CD4-positive, alpha-beta T cell treated with Interleukin-21 for 1 hour (primary cell): Measurements from ENCODE around the gene ASTN1.

Experiments used
- DNase-seq: peaks from one replicate; pipeline ENCODE4 v3.0.0-alpha.2; 2020

The ASTN1 gene

DNA sequence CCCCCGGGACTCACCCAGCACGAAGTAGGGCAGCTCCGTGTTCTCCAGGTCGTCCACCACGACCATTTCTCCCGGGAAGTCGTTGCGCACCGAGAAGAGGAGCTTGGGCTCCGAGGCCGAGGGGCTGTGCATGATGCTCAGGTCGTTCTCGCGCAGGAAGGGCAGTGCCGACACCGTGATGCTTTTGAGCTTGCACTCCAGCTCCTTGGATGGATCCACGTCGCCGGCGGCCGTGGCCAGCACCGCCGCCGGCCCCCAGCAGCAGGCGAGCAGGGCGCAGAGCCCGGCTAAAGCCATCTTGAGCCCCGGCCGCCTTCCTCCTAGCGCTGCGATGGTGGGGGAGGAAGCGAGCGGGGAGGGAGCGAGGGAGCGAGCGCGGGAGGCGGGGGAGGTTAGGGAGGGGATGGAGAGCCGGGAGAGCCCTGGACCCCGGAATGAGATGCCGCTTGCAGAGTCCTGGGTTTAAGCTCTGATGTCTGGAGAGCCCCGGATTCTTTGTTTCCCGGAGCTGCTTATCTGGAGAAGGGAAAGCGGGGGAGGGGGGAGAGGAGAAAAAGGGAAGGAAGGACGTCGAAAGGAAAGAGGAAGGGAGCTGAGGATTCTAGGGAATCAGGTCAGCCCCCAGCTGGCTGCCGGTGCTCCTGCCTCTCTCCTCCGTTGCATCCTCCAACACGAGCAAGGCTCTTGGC lies at the start of gene ASTN1:
ASTN1 (minus strand) TSS at position 333 of the 689 bp plus-strand sequence; CDS start at position 297, 36 bp downstream.
- no peak for DNase-seq

DNA sequence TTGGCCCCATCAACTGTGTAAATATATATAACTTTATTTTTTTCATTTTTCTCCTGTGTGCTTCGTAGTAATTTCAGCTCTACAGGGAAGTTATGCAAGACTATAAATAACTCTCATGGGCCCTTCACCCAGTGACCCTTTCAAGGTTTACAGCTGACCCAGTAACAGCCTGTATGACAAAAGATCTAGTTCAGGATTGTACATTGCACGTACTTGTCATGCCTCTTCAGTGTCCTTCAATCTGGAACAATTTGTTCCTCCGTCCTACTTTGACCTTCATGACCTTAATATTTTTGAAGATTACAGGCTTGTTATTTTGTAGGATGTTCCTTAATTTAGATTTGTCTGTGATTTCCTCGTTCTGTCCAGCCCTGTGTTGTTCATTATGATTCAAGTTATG lies 46.7 kb upstream of the ASTN1 start:
- DNase-seq, result no peak

DNA sequence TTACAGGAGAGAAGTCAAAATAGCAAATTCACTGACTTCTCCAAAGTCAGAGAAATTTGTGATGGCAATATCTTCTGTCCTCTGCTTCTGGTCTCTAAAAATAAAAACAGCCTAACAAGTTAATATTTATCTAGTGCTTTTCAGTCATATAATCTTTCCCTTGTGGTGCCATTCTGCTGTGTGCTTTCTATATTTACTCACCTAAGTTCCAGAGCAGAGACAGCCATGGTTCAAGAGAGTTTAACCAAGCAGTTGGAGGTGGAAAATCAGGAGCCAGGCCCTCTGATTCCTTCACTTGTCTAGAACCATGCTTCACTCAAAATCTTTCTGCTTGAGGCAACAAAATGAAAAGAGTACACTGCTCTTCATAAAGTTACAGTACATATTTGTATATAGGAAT lies 45.6 kb upstream of the ASTN1 start:
- no peak for DNase-seq

DNA sequence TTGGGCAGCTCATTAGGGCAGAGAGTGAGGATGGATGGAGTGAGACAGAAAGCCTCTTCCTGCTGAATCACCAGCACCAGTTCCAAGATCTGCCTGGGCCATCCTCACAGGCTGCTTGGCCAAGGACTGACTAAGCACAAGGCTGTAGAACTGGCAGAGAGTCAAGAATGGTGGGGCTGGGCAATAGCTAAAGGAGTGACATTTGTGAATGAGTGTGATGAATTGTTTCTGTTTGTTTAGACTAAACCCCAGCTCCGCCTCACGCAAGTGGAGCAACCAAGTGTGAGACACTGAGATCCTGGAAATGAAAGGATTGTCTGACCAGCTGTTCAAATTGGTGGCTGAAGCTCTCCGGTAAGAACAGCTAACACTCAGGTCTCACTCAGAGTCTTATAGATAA lies 44.8 kb upstream of the ASTN1 start:
- DNase-seq, result no peak

DNA sequence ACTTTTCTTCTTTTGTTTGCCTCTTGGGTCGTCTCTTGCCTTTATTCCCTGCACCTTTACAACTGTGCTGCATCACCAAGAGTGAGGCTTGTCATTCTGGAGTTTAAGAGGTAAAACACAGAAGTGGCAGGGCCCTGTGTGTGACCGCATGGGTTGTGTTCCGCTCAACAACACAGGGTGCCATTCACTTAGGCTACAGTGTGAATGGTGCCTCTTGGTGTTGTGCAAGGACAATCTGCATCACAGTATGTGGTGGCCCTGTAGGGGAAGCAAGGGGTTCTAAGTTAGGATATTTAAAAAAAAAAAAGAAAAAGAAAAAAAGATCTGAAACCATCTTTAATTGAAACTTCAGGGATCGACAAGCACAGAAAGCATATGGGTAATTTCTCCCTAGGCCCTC lies 44.4 kb upstream of the ASTN1 start:
- no peak for DNase-seq

DNA sequence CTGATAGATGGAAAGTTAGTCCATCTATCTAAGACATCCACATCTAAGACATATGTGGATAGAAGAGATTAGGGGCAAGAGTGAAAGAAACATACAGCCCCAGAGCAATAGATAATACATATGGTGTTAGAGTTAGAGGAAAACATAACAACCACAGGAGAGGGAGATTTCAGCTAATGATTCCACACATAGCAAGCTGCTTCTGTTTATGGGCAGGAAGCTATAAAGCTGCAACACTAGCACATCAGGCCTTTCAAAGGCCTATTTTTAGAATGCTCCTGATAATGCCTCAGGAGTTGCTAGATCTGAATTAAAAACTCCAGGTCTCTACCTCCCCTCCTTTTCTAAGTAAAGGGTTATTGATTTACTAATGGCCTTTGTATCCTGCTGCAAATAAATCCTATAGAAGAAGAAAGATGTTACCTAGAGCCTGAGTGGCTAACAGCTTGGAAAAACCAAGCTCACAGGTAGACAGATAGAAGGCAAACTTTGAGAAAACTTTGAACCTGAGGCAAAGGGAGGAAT lies 42.4 kb upstream of the ASTN1 start:
- no peak for DNase-seq

DNA sequence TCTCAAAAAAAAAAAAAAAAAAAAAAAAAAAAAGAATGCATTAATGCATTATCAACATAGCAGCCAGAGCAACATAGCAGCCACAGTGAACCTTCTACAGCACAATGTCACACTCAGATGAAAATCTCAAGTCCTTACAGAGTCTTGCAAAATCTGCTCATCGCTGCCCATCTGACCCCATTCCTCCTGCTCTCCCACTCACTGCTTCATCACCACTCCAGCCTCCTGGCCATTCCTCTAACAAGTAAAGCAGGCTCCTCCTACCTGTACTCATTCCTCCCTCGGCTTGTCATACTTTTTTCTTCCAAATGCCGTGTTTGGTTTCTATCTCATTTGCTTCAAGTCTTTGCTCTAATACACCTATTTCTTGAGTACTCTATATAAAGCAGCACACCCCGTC lies 35.8 kb upstream of the ASTN1 start:
- DNase-seq, result no peak

DNA sequence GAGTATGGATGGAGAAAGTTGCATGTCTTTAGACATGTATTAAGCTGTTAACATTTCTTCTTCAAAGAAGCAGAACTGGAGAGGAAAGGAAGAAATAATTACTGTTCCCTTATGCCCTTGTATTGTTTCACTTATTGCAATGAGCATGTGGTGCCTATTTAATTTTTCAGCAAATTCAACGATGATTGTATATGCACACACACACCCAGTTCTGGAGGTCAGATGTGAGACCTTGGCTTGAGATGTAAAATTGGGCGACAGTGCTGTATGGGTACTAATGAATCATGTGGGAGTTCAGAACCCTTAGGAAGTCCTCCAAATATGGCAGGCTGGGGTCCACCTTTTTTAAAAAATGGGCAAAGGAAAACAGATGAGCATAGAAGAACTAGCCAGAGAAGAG lies 33.7 kb upstream of the ASTN1 start:
- DNase-seq, result no peak

DNA sequence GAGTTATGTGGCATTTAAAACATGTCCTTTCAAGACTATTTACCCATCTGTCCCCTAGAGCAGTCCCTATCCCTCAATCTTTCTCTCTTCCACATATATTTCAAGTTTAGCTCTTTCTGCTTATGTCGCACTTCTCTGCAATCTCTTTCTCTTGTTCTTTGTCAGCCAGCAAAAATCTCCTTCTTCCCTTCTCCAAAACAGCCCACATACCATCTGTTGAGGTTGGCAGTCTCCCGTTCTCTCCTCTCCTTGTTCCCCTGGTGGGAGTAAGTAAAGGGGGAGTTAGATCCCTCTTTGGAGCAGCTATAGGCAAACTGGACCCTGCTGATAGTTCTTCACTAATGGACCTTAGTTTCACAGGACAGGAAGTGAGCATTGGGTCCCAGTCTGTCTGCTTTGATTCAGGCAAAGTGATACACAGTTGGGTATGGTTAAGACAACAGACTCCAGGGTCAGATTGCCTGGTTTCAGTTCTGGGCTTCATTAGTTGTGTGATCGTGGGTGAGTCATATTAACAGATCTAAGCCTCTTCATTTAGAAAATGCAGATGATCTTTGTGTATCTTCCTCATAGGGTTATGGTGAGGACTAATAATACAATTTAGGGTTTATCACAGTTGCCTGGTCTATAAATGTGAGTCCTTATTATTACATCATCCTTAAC lies 25.9 kb upstream of the ASTN1 start:
- DNase-seq, result no peak

DNA sequence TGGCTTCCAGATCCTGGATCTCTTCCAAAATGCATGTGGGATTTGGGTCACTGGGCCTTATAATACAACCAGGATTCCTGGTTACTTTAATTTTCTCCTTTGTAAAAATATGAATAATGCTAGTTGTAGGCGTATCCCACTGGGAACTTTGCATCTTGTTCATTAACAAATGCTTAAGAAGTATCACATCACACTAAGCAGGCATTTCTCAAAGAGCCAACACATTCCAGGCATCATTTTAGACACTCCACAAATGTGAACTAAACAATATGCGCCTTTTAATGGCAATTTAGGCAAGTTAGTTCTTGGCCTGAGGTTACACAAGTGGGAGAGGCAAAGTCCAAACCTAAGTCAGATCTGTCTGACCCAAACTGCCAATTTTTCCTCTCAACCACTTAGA lies 22.1 kb upstream of the ASTN1 start:
- no peak for DNase-seq

DNA sequence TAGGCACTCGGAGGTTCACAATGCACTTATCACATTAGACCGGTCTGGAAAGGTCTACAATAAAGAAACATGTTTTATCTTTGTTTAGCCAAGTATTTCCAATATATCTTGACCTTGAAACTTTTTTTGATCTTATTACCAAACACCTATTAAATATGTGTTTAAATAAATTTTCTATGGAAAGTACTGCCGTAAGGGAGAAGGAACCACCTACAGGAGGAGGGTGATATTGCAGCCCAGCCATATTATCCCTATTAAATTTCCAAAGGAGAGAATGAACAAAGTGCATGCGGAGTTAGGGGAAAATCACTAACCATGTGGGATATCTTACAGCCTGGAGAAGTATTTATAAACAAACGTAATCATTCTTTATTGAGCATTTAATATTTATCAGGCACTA lies 20.7 kb upstream of the ASTN1 start:
- no peak for DNase-seq

DNA sequence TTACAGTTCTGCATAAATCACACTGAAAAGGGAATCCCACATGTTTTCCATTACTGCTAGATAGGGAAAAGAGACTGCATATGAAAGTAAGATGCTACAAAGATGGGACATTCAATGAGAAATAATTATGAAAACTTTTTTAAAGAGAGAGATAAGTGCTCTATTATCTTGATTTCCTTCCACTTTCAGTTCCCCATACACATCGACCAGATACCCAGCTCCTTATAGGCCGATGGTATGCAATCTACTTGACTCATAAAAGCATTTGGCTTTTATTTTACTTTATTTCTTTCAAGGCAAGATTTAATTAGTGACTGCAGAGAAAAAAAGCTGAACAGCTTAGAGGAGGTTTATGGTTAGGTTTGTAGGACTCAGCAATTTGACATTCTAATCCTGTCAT lies 19.3 kb upstream of the ASTN1 start:
- no peak for DNase-seq

DNA sequence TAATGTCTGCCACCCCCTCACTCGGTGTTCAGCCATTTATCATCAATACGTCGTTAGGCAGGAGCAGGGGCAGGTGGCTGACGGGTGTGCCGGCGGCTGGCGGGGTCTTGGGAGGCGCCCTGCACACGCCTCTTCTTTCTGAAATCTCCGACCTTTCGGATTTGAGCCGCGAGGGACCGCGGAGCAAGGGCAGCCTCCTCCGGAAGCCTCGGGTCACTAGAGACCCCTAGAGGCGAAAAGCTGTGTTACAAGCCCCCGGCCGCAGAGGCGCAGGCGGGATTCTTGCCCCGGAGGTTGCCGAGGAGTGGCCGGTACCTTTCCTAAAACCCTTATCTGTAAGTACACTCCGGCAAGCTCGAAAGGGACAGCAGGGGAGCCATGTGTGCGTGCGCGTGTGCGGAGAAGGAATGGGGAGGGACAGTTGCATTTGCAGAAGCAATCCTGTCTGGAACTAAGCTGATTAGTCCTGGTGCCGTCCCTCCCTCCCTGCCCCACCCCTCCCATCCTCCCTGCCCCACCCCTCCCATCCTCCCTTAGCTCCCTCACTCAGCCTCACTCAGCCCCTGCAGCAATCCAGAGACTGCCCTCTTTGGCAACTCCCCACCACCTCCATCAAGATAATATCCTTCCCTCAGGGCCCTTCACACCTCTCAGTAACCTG lies 17.2 kb upstream of the ASTN1 start:
- no peak for DNase-seq

DNA sequence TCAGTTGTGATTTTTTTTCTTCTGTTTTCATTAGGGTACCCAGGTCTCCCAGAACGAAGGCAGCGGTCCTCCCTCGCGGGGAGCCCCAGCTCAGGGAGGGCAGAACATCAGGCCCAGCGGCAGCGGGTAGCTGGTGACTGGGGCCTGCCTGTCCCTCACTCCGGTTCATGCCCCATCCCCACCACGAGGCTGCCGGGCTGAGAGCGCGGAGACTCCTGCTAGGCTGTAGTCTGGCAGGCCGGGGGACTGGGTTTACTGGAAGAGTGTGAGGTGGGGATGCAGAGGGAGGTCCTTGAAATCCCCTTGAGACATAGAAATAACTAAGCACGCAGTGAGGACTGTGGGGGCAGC lies 16.7 kb upstream of the ASTN1 start:
- DNase-seq, result no peak

DNA sequence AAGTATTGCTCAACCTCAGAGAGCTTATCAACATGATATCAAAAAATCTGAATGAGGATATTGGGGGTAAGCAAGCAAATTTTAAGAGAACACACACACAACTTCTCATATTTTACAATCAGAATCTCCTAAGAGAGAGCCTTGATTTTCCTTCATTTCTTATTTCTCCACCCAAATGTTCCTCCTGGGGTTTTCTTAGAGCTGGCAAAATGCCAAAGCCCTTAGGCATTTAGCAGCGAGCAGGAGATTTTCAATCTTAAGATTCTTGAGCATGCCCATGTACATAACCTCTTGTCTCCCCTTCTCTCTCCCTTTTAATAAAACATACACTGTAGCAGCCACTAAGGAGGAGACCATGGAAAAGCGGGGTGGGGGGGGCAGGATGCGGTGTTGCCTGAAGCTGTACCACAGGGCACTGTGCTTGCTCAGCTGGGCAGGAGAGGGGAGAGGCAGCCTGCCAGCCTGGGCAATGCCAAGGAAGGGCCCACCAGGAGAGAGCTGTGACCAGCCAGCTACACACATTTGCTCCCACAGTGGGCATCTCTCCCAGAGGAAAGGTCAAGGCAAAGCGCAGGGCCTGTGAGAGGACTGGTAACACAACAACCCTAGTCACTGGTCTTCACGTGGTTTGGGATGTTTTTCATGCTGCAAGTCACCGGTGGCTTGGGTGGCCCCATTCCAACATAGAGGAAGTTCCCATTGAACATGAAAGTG lies 10.6 kb upstream of the ASTN1 start:
- DNase-seq, result no peak

DNA sequence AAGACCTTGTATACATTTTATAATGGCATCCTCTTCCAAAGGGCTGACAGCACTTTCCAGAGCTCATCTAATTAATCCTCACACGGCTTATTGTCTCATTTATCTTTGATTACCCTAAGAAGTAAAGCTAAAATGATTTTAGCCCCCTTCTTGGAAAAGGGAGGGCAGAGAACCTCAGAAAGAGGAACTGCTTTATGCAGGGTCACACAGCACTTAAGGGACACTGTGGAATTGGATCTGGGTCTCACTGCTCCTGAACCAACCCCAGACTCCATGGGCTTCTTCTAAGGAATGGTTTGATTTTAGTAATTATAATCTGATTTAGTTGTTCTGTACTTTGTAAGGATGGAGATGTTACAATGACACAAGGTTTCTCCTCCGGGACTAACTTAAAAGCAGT lies 9.5 kb upstream of the ASTN1 start:
- no peak for DNase-seq

DNA sequence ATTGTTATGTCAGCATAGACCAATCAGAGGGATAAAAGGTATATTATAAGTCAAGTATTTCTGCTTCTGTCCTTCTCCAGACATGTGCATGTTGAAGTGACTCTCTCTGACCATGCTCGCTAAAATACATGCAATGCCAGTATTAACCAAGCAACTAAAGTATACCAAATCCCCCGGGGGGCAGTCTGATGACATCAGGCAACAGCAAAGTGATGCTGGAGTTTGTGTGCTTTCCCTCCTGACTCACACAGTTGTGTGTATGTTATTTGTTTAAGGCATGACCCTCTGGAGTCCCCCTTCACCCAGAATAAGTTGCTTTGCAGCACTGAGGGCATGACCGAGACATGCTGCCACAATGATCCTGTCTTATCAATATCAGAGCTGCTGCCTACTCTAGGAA lies 8.4 kb upstream of the ASTN1 start:
- DNase-seq, result no peak

DNA sequence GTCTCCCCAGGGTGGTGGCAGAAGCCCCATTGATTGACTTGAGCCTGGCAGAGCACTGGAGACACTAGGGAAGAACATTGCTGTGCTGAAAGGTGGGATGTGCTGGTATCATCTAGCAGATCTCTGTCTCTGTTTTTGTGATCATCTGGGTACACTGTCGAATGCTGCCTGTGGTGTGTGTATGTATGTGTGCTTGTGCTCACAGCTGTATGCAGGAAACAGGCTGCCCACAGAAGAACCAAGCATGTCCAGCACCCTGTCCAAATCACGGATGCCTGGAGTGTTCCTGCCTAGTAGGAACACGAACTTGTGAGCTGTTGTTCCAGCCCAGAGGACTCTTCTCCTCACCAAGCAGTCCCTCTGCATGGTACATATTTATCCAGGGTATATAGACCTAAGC lies 7.8 kb upstream of the ASTN1 start:
- DNase-seq, result no peak

DNA sequence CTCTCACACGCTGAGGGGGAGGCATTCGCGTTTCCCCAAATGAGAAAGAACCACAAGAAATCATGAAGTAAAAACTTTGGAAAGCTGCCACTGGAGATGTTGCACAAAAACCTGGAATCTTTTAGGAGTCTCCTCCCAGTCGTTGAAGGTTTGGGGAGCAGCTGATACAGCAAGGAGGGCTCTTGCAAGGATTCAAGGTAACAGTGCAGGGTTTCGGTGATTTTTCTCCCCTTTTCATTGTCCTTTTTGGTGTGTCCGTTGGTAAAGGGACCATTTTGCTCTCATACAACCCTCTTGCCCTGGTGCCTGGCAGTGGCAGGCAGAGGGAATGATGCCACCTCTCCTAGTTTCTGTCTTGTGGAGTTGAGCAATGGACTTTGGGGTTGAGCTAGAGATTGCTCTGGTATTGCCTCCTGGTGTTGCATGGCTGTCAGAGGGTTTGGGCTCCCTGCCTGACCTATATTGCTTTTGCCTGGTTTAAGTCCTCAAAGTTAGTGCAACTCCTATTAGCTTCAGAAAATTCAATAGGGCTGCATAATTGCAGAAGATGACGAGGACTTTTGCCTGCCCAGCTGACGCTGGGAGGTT lies 7.1 kb upstream of the ASTN1 start:
- no peak for DNase-seq

DNA sequence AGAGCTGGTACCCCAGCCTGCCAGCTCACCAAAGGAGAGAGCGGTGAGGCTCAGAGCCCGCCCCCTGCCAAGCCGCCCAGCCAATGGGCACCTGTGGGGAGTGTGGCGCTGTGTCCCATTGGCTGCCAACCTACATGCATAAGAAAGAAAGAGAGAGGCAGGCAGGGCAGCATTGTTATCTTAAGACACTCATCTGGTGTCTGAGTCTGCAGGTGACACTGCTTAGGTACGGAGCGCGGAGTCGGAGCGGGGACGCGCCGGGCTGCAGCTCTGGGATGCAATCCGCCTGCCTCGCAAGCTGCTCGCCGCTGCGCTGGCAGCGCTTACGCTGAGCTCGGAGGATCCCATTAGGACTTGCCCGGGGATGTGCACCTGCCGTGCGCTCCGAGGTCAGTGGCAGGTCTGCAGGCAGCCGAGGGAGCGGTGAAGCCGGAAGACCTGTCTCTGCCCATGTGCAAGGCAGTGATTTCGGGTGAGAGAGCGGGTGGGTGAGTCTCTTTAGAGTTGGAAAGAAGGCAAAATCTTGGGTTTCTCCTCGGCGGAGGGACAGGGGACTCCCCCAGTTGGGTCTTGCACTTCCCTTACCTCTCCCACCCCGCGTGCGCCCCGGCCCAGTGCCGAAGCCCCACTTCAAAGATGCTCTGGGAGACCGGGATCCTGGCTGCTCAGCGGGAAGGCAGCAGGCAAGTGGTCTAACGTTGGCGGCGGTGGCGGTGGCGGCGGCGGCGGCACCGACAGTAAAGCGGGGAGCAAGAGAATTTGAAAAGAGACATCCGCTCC lies 6.4 kb upstream of the ASTN1 start, which contains the start of gene BRINP2:
BRINP2 (plus strand) TSS at position 203 of the 780 bp plus-strand sequence. CDS start 58,919 bp downstream, outside the sequence.
- DNase-seq, result no peak

DNA sequence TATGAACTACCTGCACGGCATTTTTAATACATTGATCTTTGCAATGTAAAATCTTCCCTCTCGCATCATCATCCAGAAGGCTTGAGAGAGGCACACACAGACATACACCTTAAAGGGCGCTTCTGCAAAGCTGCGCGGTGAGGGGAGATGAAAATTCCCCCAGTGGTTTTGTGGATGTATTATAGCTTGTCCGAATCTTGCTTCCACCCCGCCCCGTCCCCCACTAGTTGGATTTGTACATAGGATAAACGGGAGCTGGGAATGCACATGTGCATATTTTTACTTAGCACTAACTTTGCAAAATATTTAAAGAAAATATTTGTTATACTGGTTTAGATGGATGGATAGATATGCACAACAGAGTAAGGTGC lies 542 bp upstream of the ASTN1 start:
- no peak for DNase-seq

DNA sequence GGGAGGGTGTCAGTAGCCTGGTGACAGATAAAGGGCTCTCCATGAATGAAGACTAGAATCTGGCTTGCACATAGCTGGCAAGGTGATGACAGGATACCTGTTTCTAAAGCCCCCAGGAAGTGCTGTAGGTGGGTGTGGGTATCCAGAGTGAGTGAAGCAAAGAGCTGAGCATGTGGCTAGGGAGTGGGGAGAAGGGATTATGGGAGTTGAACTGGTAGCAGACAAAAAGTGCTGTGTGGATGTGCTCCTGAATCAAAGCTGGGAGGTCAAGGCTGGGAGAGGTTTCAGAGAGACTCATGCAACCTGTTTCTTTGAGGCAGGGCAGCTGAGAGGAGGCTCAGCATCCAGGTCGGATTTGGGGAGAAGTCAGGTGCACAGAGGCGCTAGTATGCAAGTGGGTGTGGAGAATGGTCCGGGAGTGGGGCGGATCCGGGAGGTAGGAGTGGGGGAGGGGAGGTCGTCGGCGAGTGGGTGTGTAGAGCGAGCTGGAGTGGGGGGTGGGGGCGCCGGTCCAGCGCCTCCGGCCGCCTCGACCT lies 600 bp downstream of the ASTN1 start:
- no peak for DNase-seq
